Measurements from ENCODE around the gene JUNB. TPM values are rescaled to one million over a fixed set of nuclear protein-coding genes. Genes with fewer than 3 reads are reported as not detected.

Gene JUNB
- total and polyA plus RNA-seq, 2 of the 13 experiments (the other 11 are each of a cell fraction or from before 2014, with no cell fraction given): 7.7 to 8.2 TPM

DNA sequence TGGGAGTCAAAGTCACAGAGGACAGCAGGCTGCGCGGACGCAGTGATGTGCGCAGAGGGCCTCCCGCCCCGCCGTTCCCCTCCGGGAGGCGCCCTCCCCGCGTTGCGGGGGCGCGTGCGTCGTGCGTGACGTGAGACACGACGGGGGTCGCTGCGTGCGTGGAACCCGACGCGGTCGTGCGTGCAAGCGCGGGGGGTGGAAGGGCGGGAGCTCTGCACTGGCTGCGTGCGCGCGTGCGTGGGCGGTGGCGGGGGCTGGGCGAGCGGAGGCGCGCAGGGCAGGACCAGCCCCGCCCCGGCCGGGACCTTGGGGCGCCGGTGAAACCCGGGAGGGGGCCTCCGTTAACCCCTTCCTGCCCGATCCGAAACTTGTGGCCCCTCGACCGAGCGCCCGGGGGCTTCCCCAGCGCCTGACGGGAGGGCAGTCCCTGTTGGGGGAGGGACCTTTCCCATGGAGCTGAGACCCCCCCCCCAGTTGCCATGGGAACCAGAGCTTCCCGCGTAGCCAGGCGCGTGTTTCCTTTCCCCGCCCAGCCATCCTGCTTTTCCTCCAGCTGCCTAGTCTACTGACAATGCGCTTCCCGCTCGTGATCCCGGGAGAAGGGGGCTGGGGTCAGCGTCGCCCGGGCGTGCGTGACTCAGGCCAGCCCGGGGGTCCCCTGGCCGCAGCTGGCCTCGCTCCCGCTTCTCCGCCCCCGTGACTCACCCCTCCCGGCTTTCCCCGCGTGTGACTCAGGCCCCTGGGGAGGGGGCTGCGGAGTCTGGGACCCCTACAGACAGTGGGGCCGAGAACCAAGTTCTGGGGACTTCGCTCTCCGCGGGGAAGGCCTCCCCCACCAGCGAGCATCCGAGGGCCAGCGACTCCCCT, 8.6 kb upstream of the JUNB start:
- no TSS peak for BruUV-seq (replicated peaks)
- Histone ChIP-seq H3K27me3 (ENCODE audit: control insufficient read depth in 1 of 2, insufficient read depth in 2 of 2, low read length in 2 of 2) (no peaks in the 10 kb centered on the region; a peak in 3 of 5 replicates), H3K4me1 (ENCODE audit: insufficient read depth, low read length) (peaks cover 79% of the 10 kb centered on the region), H3K9me3 (ENCODE audit: low read length) (no peaks in the 10 kb centered on the region), H4K20me1 (ENCODE audit: insufficient read depth, low read length) (no peaks in the 10 kb centered on the region), H3K4me2 (ENCODE audit: low read depth, low read length) (peak overlapping the region; percentile 92), H3K9ac (ENCODE audit: insufficient read depth, low read depth, low read length) (peak overlapping the region; percentile 14; the same call in 1 of the 2 replicates), H3K27ac (ENCODE audit: extremely low read length, insufficient read depth, low read length) (no peak overlapping the region), H2AFZ (ENCODE audit: low read length) (no peak overlapping the region), H3K4me3 (replicated peaks in 1 of 3; ENCODE audit: insufficient read depth in 1 of 3, low read depth in 2 of 3, low read length in 3 of 3) (peak overlapping the region; percentile 25 to 73 (median 65)), H3K79me2 (ENCODE audit: insufficient read depth, low read length) (no peaks in the 10 kb centered on the region), H3K36me3 (replicated peaks in 1 of 2; ENCODE audit: control insufficient read depth in 1 of 2, insufficient read depth in 2 of 2, low read length in 2 of 2) (no peaks in the 10 kb centered on the region)
- DNase-seq (ENCODE audit: low spot score) (no peak), ATAC-seq (no peak), FAIRE-seq (no peak)
- intact Hi-C loops (cut with micrococcal nuclease; ENCODE audit: unreplicated experiment) (no loop called here), in situ Hi-C loops (cut with HindIII; ENCODE audit: extremely low pct_ligation_motif_present, low pct_unique_long_range_greater_than_20kb) (no loop called here)
- WGBS (ENCODE audit: low lambda C conversion rate): 2% methylated on average over 17 of the region's 88 CpGs
- CTCF ChIA-PET (ENCODE audit: low intra/inter-chr PET ratio, low total read pairs): no interaction called here
- POLR2A ChIA-PET: interaction anchor here (0.9 to 3.9 kb wide), 4 partner anchors 10 to 49 kb away, joined by 3 to 38 read pairs (median 3); partner anchors contain the start of gene JUNB
- peak; percentile 52; the same call in 1 of the 2 replicates for TF ChIP-seq FOSL2 (CRISPR knock-in tag; IDR thresholded peaks at IDR 0.05)
- 0 out of 2 replicates have a peak, but pooled peaks have one; percentile 29 for TF ChIP-seq SAP130 (CRISPR knock-in tag; IDR thresholded peaks at IDR 0.05; ENCODE audit: low read depth)
- TF ChIP-seq, protein P1, sequence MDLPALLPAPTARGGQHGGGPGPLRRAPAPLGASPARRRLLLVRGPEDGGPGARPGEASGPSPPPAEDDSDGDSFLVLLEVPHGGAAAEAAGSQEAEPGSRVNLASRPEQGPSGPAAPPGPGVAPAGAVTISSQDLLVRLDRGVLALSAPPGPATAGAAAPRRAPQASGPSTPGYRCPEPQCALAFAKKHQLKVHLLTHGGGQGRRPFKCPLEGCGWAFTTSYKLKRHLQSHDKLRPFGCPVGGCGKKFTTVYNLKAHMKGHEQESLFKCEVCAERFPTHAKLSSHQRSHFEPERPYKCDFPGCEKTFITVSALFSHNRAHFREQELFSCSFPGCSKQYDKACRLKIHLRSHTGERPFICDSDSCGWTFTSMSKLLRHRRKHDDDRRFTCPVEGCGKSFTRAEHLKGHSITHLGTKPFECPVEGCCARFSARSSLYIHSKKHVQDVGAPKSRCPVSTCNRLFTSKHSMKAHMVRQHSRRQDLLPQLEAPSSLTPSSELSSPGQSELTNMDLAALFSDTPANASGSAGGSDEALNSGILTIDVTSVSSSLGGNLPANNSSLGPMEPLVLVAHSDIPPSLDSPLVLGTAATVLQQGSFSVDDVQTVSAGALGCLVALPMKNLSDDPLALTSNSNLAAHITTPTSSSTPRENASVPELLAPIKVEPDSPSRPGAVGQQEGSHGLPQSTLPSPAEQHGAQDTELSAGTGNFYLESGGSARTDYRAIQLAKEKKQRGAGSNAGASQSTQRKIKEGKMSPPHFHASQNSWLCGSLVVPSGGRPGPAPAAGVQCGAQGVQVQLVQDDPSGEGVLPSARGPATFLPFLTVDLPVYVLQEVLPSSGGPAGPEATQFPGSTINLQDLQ (CRISPR knock-in tag; IDR thresholded peaks at IDR 0.05): peak; percentile 60; the same call in 1 of the 2 replicates
- TF ChIP-seq GMEB2 (CRISPR knock-in tag; IDR thresholded peaks at IDR 0.05; ENCODE audit: low read depth): peak; percentile 73
- TF ChIP-seq ZSCAN21 (CRISPR knock-in tag; IDR thresholded peaks at IDR 0.05; ENCODE audit: borderline replicate concordance): peak; percentile 88; the same call in 1 of the 2 replicates
- TF ChIP-seq MTERF4 (CRISPR knock-in tag; IDR thresholded peaks at IDR 0.05): peak; percentile 63; the same call in 1 of the 2 replicates
- TF ChIP-seq TOE1 (CRISPR knock-in tag; IDR thresholded peaks at IDR 0.05): no peak
- TF ChIP-seq, protein P2, sequence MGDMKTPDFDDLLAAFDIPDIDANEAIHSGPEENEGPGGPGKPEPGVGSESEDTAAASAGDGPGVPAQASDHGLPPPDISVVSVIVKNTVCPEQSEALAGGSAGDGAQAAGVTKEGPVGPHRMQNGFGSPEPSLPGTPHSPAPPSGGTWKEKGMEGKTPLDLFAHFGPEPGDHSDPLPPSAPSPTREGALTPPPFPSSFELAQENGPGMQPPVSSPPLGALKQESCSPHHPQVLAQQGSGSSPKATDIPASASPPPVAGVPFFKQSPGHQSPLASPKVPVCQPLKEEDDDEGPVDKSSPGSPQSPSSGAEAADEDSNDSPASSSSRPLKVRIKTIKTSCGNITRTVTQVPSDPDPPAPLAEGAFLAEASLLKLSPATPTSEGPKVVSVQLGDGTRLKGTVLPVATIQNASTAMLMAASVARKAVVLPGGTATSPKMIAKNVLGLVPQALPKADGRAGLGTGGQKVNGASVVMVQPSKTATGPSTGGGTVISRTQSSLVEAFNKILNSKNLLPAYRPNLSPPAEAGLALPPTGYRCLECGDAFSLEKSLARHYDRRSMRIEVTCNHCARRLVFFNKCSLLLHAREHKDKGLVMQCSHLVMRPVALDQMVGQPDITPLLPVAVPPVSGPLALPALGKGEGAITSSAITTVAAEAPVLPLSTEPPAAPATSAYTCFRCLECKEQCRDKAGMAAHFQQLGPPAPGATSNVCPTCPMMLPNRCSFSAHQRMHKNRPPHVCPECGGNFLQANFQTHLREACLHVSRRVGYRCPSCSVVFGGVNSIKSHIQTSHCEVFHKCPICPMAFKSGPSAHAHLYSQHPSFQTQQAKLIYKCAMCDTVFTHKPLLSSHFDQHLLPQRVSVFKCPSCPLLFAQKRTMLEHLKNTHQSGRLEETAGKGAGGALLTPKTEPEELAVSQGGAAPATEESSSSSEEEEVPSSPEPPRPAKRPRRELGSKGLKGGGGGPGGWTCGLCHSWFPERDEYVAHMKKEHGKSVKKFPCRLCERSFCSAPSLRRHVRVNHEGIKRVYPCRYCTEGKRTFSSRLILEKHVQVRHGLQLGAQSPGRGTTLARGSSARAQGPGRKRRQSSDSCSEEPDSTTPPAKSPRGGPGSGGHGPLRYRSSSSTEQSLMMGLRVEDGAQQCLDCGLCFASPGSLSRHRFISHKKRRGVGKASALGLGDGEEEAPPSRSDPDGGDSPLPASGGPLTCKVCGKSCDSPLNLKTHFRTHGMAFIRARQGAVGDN (CRISPR knock-in tag; IDR thresholded peaks at IDR 0.05): peak; percentile 84
- TF ChIP-seq RXRA (CRISPR knock-in tag; IDR thresholded peaks at IDR 0.05): 0 out of 2 replicates have a peak, but pooled peaks have one; percentile 22
- TF ChIP-seq, protein P3, sequence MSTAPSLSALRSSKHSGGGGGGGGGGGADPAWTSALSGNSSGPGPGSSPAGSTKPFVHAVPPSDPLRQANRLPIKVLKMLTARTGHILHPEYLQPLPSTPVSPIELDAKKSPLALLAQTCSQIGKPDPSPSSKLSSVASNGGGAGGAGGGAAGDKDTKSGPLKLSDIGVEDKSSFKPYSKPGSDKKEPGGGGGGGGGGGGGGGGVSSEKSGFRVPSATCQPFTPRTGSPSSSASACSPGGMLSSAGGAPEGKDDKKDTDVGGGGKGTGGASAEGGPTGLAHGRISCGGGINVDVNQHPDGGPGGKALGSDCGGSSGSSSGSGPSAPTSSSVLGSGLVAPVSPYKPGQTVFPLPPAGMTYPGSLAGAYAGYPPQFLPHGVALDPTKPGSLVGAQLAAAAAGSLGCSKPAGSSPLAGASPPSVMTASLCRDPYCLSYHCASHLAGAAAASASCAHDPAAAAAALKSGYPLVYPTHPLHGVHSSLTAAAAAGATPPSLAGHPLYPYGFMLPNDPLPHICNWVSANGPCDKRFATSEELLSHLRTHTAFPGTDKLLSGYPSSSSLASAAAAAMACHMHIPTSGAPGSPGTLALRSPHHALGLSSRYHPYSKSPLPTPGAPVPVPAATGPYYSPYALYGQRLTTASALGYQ (CRISPR knock-in tag; IDR thresholded peaks at IDR 0.05): no peak

Data from HepG2 (cell line).